Aortic smooth muscle cell (primary cell): ENCODE results near the gene SNX2. TPM values are rescaled to one million over a fixed set of nuclear protein-coding genes. Genes with fewer than 3 reads are reported as not detected.

Source experiments
- total RNA-seq: library from RNA; depleted of rRNA; stranded (reverse); fragments of >200 nt; gene quantifications from 2 replicates; pipeline ENCODE4 v1.2.3, GENCODE V29; 2014

Gene SNX2
- 75.7 and 109 TPM in 2 replicates for total RNA-seq

GRCh38 chr5:122774861-122775549 lies at the start of gene SNX2:
Gene SNX2 (plus strand): TSS chr5:122775080. CDS start chr5:122775104, 24 bp downstream.

GRCh38 chr5:122845229-122846050 lies 70.6 kb downstream of the SNX2 start, which contains the start of gene SNX24:
Gene SNX24 (plus strand): TSS chr5:122845613. CDS start chr5:122845634, 21 bp downstream.

Other genes starting within 250 kb of the SNX2 start
- 17.7 and 19.3 TPM in 2 replicates for gene SNX24, start 70.5 kb downstream of the SNX2 start, total RNA-seq